Activated CD4-positive, CD25-positive, alpha-beta regulatory T cell (primary cell): Measurements from ENCODE around the gene PDE4D.

Experiments used
- DNase-seq, 4 experiments: peaks; one replicate each; lab custom pipeline; 2025; lab: John Stamatoyannopoulos, UW

The PDE4D gene

DNA sequence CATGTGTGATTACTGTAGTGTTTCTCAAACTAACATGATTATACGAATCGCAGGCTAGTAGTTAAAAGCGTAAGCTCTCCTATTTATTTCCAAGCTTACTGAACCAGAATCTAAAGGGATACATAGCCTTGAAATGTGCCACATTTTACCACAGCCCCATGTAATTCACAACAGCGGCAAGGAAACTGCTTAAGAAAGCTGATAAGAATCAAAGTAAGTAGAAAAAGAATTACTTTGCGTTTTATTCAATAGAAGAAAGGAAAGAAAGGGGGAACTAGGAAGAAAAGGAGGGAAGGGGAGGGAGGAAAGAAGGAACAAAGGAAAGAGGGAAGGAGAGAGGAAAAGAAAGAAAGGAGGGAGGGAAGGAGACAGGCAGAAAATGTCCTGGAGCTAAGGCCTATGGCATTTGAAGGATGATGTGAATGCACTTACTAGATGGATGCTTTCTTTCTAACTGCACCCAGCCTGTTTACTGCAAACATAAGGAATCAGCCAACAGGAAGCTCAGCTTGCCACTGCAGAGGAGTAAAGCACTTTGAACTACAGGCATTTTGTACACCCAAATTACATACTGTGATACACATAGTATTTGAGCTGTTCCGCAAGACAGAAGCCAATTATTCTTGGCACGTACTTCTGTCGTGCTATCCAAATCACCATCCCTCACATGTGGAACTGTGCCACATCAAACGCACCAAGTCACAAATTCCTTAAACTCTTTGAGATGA, 789.0 kb downstream of the PDE4D start:
- DNase-seq, result no peak

DNA sequence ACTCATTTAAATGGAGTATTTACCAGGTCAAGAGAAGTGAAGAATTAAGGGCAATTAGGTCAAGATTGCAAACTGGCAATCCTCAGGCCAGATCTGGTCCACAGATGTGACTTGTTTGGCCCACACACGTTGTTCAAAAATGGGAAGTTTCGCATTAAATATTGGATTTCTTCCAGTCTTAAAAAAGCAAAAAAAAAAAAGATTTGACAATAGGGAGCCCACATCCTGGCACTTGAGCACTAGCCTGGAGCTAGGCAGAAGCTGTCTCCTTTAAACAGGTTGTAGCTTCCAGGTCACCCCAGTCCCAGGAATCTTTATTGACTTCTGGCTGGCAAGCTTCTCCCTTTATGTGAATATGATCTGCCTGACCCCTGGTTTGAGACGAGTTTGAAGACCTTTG, 790.2 kb downstream of the PDE4D start:
- no peak for DNase-seq

DNA sequence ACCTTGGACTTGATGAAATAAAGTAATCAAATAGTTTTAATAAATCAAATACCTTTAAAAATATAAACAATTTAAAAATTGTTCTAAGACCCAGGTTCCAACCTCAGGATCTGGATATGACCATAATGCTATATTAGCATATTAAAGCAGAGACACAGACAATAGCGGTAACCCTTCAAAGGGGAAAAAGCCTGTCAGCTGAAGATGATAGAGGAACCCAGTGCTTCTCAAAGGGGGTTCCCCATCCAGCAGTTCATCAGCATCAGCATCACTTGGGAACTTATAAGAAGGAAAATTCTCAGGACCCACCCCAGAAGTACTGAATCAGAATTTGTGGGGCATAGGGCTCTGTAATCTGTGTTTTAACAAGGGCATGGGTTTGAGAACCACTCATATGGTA, 791.1 kb downstream of the PDE4D start:
- DNase-seq, result no peak

DNA sequence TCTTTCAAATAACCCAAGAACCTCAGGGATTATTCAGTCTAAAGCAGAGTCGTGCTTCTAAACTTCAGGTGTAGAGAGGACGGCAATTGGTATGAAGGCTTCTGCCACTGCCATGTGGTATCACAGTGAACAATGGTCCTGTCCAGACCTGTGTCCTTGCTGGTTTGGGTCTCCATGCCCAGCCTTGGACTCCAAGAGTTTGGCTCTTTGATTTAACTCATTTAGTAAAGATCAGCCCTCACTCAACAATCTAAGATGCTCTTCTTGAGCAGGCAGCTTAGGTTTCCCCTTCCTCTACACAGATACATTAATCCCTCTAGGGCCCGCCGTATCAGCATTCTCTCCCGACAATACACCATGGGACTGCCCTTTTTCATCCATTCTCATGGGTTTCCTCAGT, 792.7 kb downstream of the PDE4D start:
- no peak for DNase-seq

DNA sequence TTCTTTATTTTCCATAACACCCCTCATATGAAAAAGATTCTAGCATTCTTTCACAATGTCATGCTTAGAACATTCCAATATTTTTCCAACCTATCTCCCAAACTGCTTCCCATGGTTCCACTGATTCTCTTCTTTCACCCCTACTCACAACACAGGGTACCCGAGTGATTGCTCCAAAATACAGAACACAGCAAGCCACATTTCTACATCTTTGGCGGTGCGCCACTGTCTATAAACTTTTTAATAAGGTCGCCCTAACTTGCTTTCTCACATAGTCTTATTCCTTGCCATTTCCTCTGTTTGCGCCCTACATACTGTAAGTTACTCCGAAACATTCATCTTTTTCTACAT, 793.6 kb downstream of the PDE4D start:
- no peak for DNase-seq

DNA sequence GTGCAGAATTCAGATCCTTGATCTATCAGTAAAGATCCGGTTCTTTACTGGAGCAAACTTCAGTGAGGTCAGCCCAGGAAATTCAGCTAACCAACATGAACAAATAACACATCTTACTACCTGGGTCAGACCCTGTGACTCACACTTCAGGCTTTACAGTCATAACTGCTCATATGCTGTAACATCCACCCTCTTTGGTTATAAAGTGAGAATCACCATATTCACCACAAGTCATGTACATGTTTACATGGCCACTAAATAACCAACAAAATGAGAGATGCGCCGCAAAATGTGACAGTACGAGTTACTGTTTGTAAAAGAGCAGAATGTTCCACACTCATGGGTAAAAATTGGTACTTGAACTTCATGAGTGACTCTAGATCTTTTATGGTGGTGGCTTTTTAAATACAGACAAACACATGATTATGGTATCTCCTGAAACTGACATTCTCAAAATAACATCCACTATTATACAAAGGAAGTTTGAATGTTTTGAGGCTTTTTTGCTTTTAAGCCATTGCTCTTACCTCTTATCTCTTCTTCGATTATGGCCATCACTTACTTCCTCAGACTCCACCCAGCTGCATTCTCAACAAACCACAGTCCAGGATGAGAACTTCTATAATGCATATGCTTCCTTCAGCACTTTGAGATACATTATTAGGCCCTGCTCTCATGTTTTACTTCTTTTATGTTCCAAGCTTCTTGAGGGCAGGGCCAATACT, 794.1 kb downstream of the PDE4D start:
- no peak for DNase-seq

DNA sequence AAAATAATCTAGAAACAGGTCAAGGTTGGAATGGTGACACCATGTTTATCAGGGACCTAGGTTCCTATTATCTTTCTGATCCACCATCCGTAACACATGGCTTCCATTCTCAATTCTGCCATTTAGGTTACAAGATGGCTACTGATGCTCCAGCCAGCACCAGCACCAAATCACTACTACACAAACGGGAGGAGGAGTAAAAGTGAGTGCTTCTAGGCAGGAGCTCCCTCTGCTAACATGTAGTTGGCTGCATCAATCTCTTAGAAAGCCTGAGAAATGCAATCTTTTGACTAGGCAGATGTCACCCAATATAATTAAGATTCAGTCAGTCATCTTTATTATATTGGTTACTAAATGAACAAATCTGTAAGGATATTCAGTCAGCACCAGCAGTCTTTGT, 794.8 kb downstream of the PDE4D start:
- DNase-seq, result no peak

DNA sequence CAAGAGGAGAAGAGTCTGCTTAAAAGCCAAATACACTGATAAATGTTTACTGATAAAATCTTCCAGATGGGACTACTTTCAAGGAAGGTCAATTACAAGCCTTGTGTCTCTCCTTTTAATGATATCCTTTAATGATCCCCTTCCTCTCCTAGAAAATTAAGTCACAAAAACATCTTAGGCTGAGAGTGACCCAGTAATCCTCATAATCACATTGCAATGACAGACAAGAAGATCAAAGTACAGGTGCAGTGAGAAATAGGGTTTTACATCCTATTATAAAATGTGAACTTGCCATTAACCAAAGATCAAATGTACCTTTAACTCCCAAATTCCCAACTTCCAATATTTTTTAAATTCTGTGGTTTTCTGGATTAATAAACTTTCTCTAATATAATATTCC, 795.8 kb downstream of the PDE4D start:
- DNase-seq, result no peak

DNA sequence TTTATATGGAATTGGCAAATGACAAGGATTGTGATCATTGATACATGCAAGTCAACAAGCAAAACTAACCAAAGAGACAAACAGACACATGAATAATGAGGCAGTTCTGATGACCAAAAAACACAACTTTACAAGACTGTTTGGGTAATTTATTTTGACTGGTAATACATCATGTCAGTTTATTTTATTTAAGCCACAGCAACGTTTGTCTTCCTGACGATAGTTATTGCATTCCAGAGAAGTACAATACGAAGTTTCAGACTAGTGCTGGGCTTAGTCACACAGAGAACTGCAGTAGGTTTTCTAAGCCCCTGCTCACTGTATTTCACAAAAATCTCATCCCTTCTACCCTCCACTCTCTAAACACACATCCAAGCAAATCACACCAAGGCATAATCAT, 796.4 kb downstream of the PDE4D start:
- no peak for DNase-seq

DNA sequence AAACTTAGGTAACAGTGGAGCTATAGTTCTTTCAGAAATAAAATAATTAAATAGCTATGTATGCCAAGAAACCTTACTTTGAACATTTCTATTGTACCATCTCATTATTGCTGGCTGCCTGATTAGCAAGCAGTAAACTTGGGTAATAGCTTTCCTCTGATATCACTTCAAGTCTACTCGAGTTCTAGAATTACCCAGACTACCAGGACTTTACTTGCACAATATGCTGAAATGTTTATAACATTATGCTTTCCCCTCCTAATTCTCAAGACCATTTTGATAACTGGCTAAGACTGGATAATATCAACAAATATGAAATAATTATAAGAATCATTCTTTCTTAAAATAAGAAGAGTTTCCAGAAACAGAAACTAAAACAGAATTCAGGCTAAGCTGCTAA, 798.0 kb downstream of the PDE4D start:
- no peak for DNase-seq

DNA sequence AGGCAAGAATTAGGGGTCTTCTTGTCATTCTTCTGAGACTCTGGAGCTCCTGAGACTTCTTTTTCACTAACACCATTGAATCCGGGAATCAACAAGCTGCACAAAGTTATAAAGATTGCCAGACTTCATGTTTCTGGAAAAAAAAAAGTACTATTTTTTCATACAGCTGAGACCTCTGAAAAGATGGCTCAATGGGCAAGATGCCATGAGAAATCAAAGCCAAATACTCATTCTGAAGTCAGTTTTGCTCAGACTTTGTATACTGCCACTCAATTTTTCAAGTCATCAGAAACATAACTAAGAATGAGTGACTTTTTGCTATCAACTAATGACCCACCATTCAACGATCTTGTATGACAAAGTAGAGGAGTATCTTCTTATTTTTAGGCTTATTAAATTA, 798.7 kb downstream of the PDE4D start:
- no peak for DNase-seq

DNA sequence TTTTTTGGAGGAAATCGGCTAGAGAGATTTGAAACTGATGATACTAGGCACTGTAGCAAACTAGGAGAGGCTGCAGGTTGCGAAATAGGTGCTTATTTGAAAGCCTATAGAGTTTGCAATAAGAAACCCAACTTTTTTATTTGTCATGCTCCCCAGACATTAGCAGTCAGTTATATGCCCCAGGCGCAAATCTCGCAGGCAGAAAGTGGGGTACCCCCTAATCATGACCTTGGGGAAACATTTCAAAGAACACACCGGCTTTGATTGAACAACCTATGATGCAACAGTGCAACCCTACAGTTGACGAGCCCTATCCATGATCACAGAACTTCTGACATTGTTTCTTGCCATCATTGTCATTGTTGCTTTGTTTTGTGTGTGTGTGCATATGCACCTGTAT, 800.2 kb downstream of the PDE4D start:
- DNase-seq, result no peak

DNA sequence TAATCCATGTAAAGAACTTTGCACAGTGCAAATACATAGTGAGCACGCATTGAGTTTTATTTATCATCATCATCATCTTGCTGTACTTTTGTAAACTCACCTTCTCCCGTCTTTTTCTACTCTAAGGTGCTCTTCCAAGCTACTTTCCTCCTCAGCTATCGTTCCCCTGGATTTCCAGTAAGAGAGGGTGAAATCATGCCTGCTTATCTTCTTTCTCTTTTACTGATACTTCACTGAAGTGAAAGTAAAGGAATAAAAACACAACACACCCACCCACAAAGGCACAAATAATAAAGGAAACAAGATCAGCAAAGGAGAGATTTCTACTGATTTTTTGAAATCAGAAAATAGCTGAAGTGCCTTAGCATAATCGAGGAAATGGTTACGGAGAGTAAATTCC, 800.8 kb downstream of the PDE4D start:
- no peak for DNase-seq

DNA sequence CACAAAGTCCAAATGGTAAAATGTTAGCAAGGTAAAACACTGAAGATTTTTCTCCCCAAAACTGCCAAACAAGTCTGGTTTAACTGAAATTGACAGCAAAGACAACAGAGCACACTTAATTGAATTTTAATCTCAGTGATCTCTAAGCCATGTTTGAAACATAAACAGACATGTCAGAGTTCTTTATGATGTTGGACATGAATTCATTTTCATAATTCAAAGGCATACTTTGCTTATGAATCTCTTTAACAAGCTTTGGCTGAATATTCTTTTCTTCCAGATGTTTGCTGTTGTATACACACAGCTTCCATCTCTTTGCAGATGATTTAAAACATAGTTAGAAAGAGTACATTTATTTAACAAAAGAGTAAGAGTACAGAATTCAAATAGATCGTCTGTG, 801.6 kb downstream of the PDE4D start:
- no peak for DNase-seq

DNA sequence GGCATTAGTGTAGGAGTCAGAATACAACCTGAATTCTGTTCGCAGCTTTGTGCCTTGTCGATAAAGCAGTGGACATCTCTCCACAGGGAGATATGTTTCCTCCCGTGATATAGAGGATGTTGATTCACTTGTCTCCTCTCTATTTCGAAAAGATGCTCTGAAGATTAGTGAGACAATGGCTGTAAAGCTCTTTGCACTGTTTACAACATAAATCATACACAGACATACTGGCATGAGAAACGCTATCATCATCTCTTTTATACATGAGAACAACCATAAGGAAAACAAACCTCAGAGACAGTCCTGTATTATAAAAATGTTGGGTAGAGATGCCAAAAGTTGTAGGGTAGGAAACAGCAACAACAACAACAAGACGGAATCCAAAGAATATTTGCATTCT, 803.2 kb downstream of the PDE4D start:
- DNase-seq, result no peak

DNA sequence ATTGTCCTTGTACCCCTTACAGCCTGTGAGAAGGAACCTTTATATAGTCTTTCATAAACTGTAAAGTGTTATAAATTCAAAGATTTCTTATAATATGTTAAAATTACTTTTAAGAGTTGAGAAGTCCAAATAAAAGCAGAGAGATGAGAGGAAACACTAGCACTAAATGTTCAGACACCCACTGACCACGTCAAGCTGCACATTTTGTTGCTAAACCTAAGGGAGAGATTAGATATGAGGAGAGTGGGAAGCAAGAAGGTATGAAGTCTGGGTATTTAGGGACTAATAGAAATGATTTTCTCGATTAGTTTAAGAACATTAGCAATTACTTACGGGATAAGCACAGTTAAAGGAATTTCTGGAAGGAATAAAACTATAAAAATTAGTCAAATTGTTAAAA, 803.8 kb downstream of the PDE4D start:
- DNase-seq, result no peak

DNA sequence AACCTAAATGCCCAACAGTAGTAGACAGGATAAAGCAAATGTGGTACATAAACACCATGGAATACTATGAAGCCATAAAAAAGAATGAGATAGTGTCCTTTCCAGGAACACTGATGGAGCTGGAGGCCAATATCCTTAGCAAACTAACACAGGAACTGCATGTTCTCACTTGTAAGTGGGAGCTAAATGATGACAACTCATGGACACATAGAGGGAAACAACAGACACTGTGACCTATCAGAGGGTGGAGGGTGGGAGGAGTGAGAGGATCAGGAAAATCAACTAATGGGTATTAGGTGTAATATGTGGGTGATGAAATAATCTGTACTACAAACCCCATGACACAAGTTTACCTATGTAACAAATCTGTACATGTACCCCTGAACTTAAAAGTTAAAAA, 805.0 kb downstream of the PDE4D start:
- DNase-seq, result no peak

DNA sequence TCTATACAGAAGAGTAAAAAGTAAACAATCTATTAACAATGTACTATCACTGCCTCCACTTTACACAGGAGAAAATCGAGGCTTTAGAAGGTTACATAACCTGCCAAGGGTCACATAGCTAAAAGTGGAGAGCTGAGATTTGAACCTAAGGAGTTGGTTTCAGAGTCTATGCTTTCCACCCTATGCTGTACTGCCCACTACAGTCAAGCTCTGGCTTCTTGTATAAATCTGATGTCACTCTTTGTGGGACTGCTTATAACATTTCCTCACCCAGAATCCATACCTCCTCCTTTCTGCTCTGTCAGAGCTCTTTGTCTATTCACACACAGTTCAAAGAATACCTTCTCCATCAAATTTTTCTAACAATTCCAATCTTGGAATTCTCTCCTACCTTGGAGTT, 807.5 kb downstream of the PDE4D start:
- no peak for DNase-seq

DNA sequence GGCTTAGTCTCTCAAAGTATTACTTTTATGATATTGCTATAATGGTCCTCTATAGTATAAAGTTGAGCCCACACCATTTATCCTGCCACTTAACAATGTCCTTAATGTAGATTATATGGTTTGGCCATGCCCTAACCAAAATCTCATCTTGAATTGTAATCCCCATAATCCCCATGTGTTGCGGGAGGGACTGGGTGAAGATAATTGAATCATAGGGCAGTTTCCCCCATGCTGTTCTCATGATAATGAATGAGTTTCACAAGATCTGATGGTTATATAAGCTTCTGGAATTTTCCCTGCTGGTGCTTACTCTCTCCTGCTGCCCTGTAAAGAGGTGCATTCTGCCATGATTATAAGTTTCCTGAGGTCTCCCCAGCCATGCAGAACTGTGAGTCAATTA, 811.8 kb downstream of the PDE4D start:
- DNase-seq, result no peak

DNA sequence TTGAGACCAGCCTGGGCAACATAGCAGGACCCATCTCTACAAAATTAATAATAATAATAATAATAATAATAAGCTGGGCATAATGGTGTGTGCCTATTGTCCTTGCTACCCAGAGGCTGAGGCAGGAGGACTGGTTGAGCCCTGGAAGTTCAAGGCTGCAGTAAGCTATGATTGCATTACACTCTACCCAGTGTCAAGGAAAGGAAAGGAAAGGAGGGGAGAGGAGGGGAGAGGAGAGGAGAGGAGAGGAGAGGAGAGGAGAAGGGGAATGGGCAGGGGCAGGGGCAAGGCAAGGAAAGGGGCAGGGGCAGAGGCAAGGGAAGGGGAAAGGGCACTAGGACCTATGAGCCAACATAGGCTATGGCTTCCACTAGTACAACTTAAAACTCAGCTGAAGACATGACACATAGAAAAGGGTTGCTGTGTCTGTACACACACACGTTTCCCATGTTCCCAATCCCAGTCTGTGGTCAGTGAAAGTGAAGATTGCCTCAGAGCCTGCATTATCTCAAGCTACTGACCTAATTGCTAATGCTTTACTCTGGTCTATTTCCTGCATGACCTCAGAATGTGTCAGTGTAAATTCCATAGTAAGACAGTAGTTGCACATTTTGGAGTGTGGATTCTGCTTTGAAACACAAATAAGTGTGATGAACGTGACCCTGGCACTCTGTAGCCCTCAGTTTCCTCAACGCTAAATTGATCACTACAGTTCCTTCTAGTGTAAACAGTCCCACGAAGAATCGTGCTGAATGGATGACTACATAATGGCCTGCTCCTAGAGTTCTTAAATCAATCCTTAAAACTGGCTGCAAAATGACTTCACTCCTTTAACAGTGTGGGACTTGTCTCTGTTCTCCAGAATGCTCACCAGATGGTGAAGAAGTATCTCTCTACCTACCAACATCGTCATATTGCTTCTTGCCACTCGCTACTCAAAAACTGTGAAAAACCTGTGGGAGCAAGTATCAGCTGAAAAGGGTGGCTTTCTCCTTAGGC, 813.6 kb downstream of the PDE4D start:
- no peak for DNase-seq

DNA sequence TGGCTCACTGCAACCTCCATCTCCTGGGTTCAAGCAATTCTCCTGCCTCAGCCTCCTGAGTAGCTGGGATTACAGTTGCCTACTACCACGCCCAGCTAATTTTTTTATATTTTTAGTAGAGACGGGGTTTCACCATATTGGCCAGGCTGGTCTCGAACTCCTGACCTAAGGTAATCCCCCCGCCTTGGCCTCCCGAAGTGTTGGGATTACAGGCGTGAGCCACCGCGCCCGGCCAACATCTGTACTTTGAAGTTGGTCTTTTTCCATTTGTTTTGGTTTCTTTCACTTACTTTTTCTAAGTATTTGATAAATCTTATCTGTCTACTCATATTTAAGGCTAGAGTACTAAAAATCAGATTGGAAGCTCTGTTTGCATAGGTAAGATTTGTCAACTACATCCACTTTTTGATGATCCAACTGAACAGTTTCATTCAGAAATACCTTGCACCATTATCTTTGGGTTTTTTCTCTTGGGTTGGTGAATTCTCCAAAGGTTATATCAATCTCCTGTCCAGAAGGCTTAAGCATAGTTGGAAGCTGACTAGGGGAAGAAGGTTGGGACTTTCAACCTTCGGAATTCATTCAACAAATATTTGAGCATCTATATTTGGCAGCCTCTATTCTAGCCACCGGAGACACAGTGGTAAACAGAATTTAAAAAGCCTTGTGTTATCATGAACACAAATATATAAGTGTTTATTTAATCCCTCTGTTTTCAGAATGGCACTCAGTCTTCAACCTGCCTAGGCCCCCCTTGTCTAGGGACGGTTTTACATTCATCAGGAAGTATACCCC, 821.6 kb downstream of the PDE4D start:
- DNase-seq, result no peak
